Endothelial cell of umbilical vein (primary cell): ENCODE data around the gene CHST11. TPM values are rescaled to one million over a fixed set of nuclear protein-coding genes. Genes with fewer than 3 reads are reported as not detected.

Experiments
- BruUV-seq: library from RNA; stranded (reverse); fragments of 400-500 nt; replicated peaks from 2 replicates; lab custom pipeline; 2021; lab: Mats Ljungman, UMichigan
- CTCF ChIA-PET: fragments of 300-600, 350-600 bp; sonication (Branson Sonifier 250); formaldehyde crosslinking; loops from one replicate; lab custom pipeline; 2021; ENCODE audit warnings: antibody characterized with exemption, inconsistent platforms; lab: Charles Lee
- POLR2A ChIA-PET: fragments of 300-600, 350-600 bp; sonication (Branson Sonifier 250); formaldehyde crosslinking; loops from one replicate; lab custom pipeline; 2021; ENCODE audit warnings: antibody characterized with exemption, inconsistent platforms; lab: Charles Lee
- DNase-seq: peaks from one replicate; pipeline ENCODE4 v3.0.0-alpha.2; 2011; ENCODE audit warnings: low read depth, low spot score
- FAIRE-seq: peaks from 2 replicates; lab custom pipeline; 2011; peaks lifted over from hg19 to GRCh38; lab: Jason Lieb, UNC
- H2AFZ ChIP-seq: 2 replicates; pipeline ENCODE4 v1.6.0; 2012; ENCODE audit warnings: low read depth, low read length, control low read depth, inconsistent platforms
- H3K27ac ChIP-seq: 2 replicates; pipeline ENCODE4 v1.5.1; 2011; ENCODE audit warnings: low read depth, mild to moderate bottlenecking, control low read depth, low read length, moderate library complexity; ENCODE audit not compliant: insufficient read depth
- H3K27me3 ChIP-seq, 2 experiments: 2 replicates each; pipeline versions ENCODE4 v1.6.0 to v1.6.1; 2011; ENCODE audit warnings: low read length in 2 of 2, mixed read lengths in 1 of 2; ENCODE audit not compliant: control insufficient read depth in 2 of 2, insufficient read depth in 2 of 2
- H3K36me3 ChIP-seq, 2 experiments: 2 replicates in 1 of 2; 3 replicates in 1 of 2; pipeline ENCODE4 v1.5.1; 2011; ENCODE audit warnings: low read length in 2 of 2, mild to moderate bottlenecking in 1 of 2, moderate library complexity in 1 of 2; ENCODE audit not compliant: control insufficient read depth in 2 of 2, insufficient read depth in 2 of 2; ENCODE audit errors: extremely low read depth in 1 of 2
- H3K4me1 ChIP-seq: 3 replicates; pipeline ENCODE4 v1.5.1; 2011; ENCODE audit warnings: mild to moderate bottlenecking, low read length; ENCODE audit not compliant: control insufficient read depth, insufficient read depth; ENCODE audit errors: extremely low read depth
- H3K4me2 ChIP-seq: 2 replicates; pipeline ENCODE4 v1.6.1; 2011; ENCODE audit warnings: low read length, control low read depth, mixed read lengths; ENCODE audit not compliant: insufficient read depth
- H3K4me3 ChIP-seq, 3 experiments: fragments of 200-600 bp in 1 of 3; sonication (generic), shearing (Covaris generic) in 1 of 3; replicated peaks in 1 of 3; 2 replicates each; pipeline ENCODE4 v1.5.1; 2011 to 2016; ENCODE audit warnings: control low read depth in 3 of 3, low read length in 3 of 3, mild to moderate bottlenecking in 2 of 3, inconsistent platforms in 1 of 3, low read depth in 1 of 3, moderate library complexity in 1 of 3; ENCODE audit not compliant: insufficient read depth in 1 of 3
- H3K79me2 ChIP-seq: 2 replicates; pipeline ENCODE4 v1.6.0; 2012; ENCODE audit warnings: low read length, inconsistent platforms; ENCODE audit not compliant: control insufficient read depth, insufficient read depth
- H3K9ac ChIP-seq: replicated peaks from 2 replicates; pipeline ENCODE3; 2011; ENCODE audit warnings: low read length, control low read depth; ENCODE audit not compliant: insufficient read depth; ENCODE audit errors: extremely low read depth
- H3K9me1 ChIP-seq: replicated peaks from 3 replicates; pipeline ENCODE4 v1.6.0; 2011; ENCODE audit warnings: mild to moderate bottlenecking, low read length; ENCODE audit not compliant: control insufficient read depth, insufficient read depth; ENCODE audit errors: extremely low read depth
- H3K9me3 ChIP-seq: replicated peaks from 2 replicates; pipeline ENCODE4 v1.5.1; 2012; ENCODE audit warnings: low read length, inconsistent platforms; ENCODE audit not compliant: control insufficient read depth, insufficient read depth
- H4K20me1 ChIP-seq: replicated peaks from 2 replicates; pipeline ENCODE3; 2011; ENCODE audit warnings: mild to moderate bottlenecking, low read length; ENCODE audit not compliant: control insufficient read depth, insufficient read depth; ENCODE audit errors: extremely low read depth
- EZH2 ChIP-seq: IDR thresholded peaks from 2 replicates; pipeline ENCODE4 v1.6.1; 2012; ENCODE audit warnings: borderline replicate concordance, low read depth, mild to moderate bottlenecking, moderate library complexity, low read length, inconsistent platforms; ENCODE audit not compliant: severe bottlenecking
- FOS ChIP-seq: IDR thresholded peaks from 2 replicates; pipeline ENCODE4 v1.6.1; 2011; ENCODE audit warnings: mild to moderate bottlenecking, low read length, moderate library complexity, borderline replicate concordance; ENCODE audit not compliant: insufficient read depth
- GATA2 ChIP-seq: IDR thresholded peaks from 2 replicates; pipeline ENCODE4 v1.7.0; 2011; ENCODE audit warnings: low read depth, mild to moderate bottlenecking, moderate library complexity, mixed read lengths, low read length; ENCODE audit not compliant: insufficient read length, insufficient read depth
- JUN ChIP-seq: IDR thresholded peaks from 2 replicates; pipeline ENCODE4 v1.6.1; 2011; ENCODE audit warnings: borderline replicate concordance, low read depth; ENCODE audit not compliant: insufficient read length, insufficient read depth
- MYC ChIP-seq: IDR thresholded peaks from one replicate; pipeline ENCODE4 v1.6.1; 2011; ENCODE audit warnings: mild to moderate bottlenecking, low read depth, low read length
- POLR2A ChIP-seq: IDR thresholded peaks from 2 replicates; pipeline ENCODE4 v1.6.1; 2012; ENCODE audit warnings: low read depth, mild to moderate bottlenecking, control low read depth, low read length
- POLR2AphosphoS5 ChIP-seq: IDR thresholded peaks from 2 replicates; pipeline ENCODE4 v1.6.1; 2012; ENCODE audit warnings: low read depth, mild to moderate bottlenecking, control low read depth, low read length, moderate library complexity; ENCODE audit not compliant: insufficient read depth
- dilution Hi-C: fragments of 300-500 bp; cut with MboI; formaldehyde crosslinking; loops from one replicate; pipeline ENCODE4 v1.15.0; 2019; ENCODE audit warnings: low sequenced_read_pairs; ENCODE audit not compliant: extremely low pct_ligation_motif_present
- intact Hi-C: fragments of 100-400 bp; cut with micrococcal nuclease; formaldehyde crosslinking; loops from one replicate; pipeline ENCODE4 v1.10.0; 2022
- polyA plus RNA-seq, 4 experiments: library from polyadenylated mRNA; depleted of rRNA in 3 of 4; stranded (reverse) in 3 of 4; unstranded in 1 of 4; fragments of >200 nt; gene quantifications; 2 replicates each; pipeline versions ENCODE4 v1.2.1 to v1.2.3, GENCODE V29; 2011 to 2012; ENCODE audit warnings: missing spikeins in 1 of 4
- total RNA-seq: library from RNA; stranded (reverse); gene quantifications from 2 replicates; pipeline ENCODE4 v1.2.3, GENCODE V29; 2021
- TF ChIP-seq, protein P1 (sequence below): IDR thresholded peaks from 2 replicates; pipeline ENCODE4 v1.6.1; 2011; ENCODE audit not compliant: insufficient read depth, insufficient read length
- TF ChIP-seq, protein P2 (sequence below), 2 donors: IDR thresholded peaks; 1 replicate in 1 of 2; 2 replicates in 1 of 2; pipeline ENCODE4 v1.5.1; 2011; ENCODE audit warnings: low read length in 2 of 2, mild to moderate bottlenecking in 2 of 2, moderate library complexity in 2 of 2, control low read depth in 1 of 2, inconsistent platforms in 1 of 2, low read depth in 1 of 2; ENCODE audit not compliant: insufficient read depth in 1 of 2; ENCODE audit errors: extremely low read depth in 1 of 2

The CHST11 gene
- total and polyA plus RNA-seq, 2 donors (not counting 3 experiments of a cell fraction or from before 2014, with no cell fraction given) = 19.7 to 20.9 TPM

DNA sequence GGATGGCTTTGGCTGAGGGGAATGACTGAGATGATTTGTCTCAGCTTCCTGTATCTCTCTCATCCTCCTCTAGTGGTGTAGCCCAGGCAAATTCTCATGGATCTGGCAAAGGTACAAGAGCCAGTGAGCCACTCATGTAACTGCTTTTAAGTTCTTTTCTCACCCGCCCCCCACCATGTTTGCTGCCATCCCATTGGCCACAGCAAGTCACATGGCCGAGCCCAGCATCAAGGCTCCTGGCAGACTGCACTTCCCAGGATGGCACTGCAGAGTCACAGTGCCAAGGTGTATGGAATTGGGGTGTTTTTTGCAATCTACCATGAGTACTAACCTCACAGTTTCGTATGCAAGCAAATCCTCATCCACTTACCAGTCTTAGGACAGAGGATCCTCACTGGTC is 50.9 kb downstream of the CHST11 start:
- no peaks in the 10 kb centered on the region for H3K36me3 ChIP-seq
- FAIRE-seq (no peak), DNase-seq (no peak)
- intact Hi-C loops (no loop called here), dilution Hi-C loops (no loop called here)
- H2AFZ ChIP-seq = no peak overlapping the region
- ChIA-PET POLR2A (no interaction called here), CTCF (no interaction called here)
- TF ChIP-seq GATA2 (no peak), POLR2A (no peak), JUN (no peak), MYC (no peak), POLR2AphosphoS5 (no peak), EZH2 (no peak), FOS (no peak)
- TF ChIP-seq, protein P1, sequence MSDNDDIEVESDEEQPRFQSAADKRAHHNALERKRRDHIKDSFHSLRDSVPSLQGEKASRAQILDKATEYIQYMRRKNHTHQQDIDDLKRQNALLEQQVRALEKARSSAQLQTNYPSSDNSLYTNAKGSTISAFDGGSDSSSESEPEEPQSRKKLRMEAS = no peak
- TF ChIP-seq, protein P2, sequence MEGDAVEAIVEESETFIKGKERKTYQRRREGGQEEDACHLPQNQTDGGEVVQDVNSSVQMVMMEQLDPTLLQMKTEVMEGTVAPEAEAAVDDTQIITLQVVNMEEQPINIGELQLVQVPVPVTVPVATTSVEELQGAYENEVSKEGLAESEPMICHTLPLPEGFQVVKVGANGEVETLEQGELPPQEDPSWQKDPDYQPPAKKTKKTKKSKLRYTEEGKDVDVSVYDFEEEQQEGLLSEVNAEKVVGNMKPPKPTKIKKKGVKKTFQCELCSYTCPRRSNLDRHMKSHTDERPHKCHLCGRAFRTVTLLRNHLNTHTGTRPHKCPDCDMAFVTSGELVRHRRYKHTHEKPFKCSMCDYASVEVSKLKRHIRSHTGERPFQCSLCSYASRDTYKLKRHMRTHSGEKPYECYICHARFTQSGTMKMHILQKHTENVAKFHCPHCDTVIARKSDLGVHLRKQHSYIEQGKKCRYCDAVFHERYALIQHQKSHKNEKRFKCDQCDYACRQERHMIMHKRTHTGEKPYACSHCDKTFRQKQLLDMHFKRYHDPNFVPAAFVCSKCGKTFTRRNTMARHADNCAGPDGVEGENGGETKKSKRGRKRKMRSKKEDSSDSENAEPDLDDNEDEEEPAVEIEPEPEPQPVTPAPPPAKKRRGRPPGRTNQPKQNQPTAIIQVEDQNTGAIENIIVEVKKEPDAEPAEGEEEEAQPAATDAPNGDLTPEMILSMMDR (IDR thresholded peaks at IDR 0.05; ENCODE audit: extremely low read depth in 1 of 2, insufficient read depth in 1 of 2, low read depth in 1 of 2, low read length in 2 of 2) = no peak
- no peaks in the 10 kb centered on the region for H3K27me3 ChIP-seq
- no peak overlapping the region for H3K4me3 ChIP-seq
- no peak overlapping the region for H3K4me2 ChIP-seq
- no peak overlapping the region for H3K9ac ChIP-seq
- H3K9me1 ChIP-seq = no peaks in the 10 kb centered on the region
- H3K79me2 ChIP-seq = peaks cover 19% of the 10 kb centered on the region
- no peaks in the 10 kb centered on the region for H4K20me1 ChIP-seq
- peaks cover 18% of the 10 kb centered on the region for H3K4me1 ChIP-seq
- no peak overlapping the region for H3K27ac ChIP-seq
- H3K9me3 ChIP-seq = no peaks in the 10 kb centered on the region
- BruUV-seq = no TSS peak
